Panc1 (cell line): ENCODE data around the gene LPAR2. TPM values are rescaled to one million over a fixed set of nuclear protein-coding genes. Genes with fewer than 3 reads are reported as not detected.

Experiments
- ATAC-seq: fragments of 200-7000 bp; cut with Tn5 transposase; 2 replicates; pipeline ENCODE4 v1.9.1; 2020; ENCODE audit warnings: mild to moderate bottlenecking, moderate library complexity
- BruUV-seq: library from RNA; stranded (reverse); fragments of 400-500 nt; replicated peaks from 2 replicates; lab custom pipeline; 2021; lab: Mats Ljungman, UMichigan
- CTCF ChIA-PET: fragments of 300-600 bp; sonication (Branson Sonifier 250); formaldehyde crosslinking; loops from one replicate; lab custom pipeline; 2022; ENCODE audit warnings: antibody characterized with exemption; lab: Charles Lee
- POLR2A ChIA-PET: fragments of 300-600 bp; sonication (Branson Sonifier 250); formaldehyde crosslinking; loops from one replicate; lab custom pipeline; 2022; ENCODE audit warnings: antibody characterized with exemption; lab: Charles Lee
- DNase-seq: peaks from one replicate; pipeline ENCODE4 v3.0.0-alpha.2; 2010; ENCODE audit warnings: low read depth, low spot score
- H3K27ac ChIP-seq: 2 replicates; pipeline ENCODE4 v1.5.1; 2011; ENCODE audit warnings: mild to moderate bottlenecking, low read length, inconsistent platforms
- H3K27me3 ChIP-seq: fragments of 200-500 bp; sonication (Bioruptor generic); 2 replicates; pipeline ENCODE4 v1.6.0; 2014; ENCODE audit warnings: low read length, inconsistent platforms; ENCODE audit not compliant: control insufficient read depth, insufficient read depth
- H3K36me3 ChIP-seq: fragments of 200-500 bp; sonication (Bioruptor generic); 2 replicates; pipeline ENCODE4 v1.5.1; 2014; ENCODE audit warnings: inconsistent platforms, mild to moderate bottlenecking, low read length, moderate library complexity; ENCODE audit not compliant: control insufficient read depth, insufficient read depth
- H3K4me1 ChIP-seq: 2 replicates; pipeline ENCODE4 v1.5.1; 2011; ENCODE audit warnings: inconsistent platforms, mild to moderate bottlenecking, low read length, moderate library complexity; ENCODE audit not compliant: control insufficient read depth, insufficient read depth
- H3K4me3 ChIP-seq, 2 experiments: 2 replicates each; pipeline ENCODE4 v1.5.1; 2011 to 2012; ENCODE audit warnings: low read depth in 2 of 2, low read length in 2 of 2, mild to moderate bottlenecking in 2 of 2, inconsistent platforms in 1 of 2, moderate library complexity in 1 of 2
- H3K9me3 ChIP-seq: fragments of 200-500 bp; sonication (Bioruptor generic); 2 replicates; pipeline ENCODE4 v1.5.1; 2014; ENCODE audit warnings: low read depth, mild to moderate bottlenecking, inconsistent platforms, low read length, moderate library complexity; ENCODE audit not compliant: control insufficient read depth, insufficient read depth
- CTCF ChIP-seq: fragments of 450-650 bp; IDR thresholded peaks from 2 replicates; pipeline ENCODE4 v1.5.1; 2017; ENCODE audit warnings: mild to moderate bottlenecking
- POLR2AphosphoS5 ChIP-seq: IDR thresholded peaks from 2 replicates; pipeline ENCODE4 v1.6.1; 2012; ENCODE audit warnings: mild to moderate bottlenecking, low read depth, low read length, moderate library complexity
- REST ChIP-seq, 2 experiments: IDR thresholded peaks; 2 replicates each; pipeline ENCODE4 v1.6.1; 2011 to 2012; ENCODE audit warnings: low read depth in 2 of 2, control low read depth in 1 of 2, low read length in 1 of 2, mild to moderate bottlenecking in 1 of 2, moderate library complexity in 1 of 2; ENCODE audit not compliant: insufficient read depth in 1 of 2
- SIN3A ChIP-seq: IDR thresholded peaks from 2 replicates; pipeline ENCODE4 v1.6.1; 2012; ENCODE audit warnings: low read depth, mild to moderate bottlenecking, low read length, moderate library complexity, borderline replicate concordance; ENCODE audit not compliant: insufficient read depth
- TCF7L2 ChIP-seq: IDR thresholded peaks from 2 replicates; pipeline ENCODE4 v1.6.1; 2011; ENCODE audit warnings: mild to moderate bottlenecking, low read depth, low read length, inconsistent platforms
- in situ Hi-C: cut with HindIII; loops from 2 replicates; pipeline ENCODE4 v1.10.0; 2016; ENCODE audit warnings: low sequenced_read_pairs, low pct_unique_long_range_greater_than_20kb
- intact Hi-C: fragments of 100-400 bp; cut with micrococcal nuclease; formaldehyde crosslinking; loops from one replicate; pipeline ENCODE4 v1.10.0; 2022; ENCODE audit not compliant: unreplicated experiment
- total RNA-seq: library from RNA; stranded (reverse); gene quantifications from one replicate; pipeline ENCODE4 v1.2.1, GENCODE V29; 2021; ENCODE audit not compliant: unreplicated experiment

LPAR2 gene
- total RNA-seq, 1 experiment from 2014 or later = 16.0 TPM

- DNase-seq (no peak), ATAC-seq (no peak)
- TF ChIP-seq CTCF (no peak), POLR2AphosphoS5 (no peak), SIN3A (no peak), TCF7L2 (no peak), REST (IDR thresholded peaks at IDR 0.05; ENCODE audit: insufficient read depth in 1 of 2, low read depth in 2 of 2, low read length in 1 of 2) (no peak)
- no TSS peak for BruUV-seq
- intact Hi-C loops = no loop called here
- POLR2A ChIA-PET = no interaction called here
- in situ Hi-C loops = no loop called here
- Histone ChIP-seq H3K4me3 (no peak overlapping the region), H3K4me1 (peaks cover 8% of the 10 kb centered on the region; the same call in 1 of the 2 replicates), H3K9me3 (no peaks in the 10 kb centered on the region), H3K36me3 (no peaks in the 10 kb centered on the region), H3K27me3 (no peaks in the 10 kb centered on the region), H3K27ac (no peak overlapping the region)
- CTCF ChIA-PET = no interaction called here
Measured at GRCh38 chr19:19619849-19620210, 8.2 kb downstream of the LPAR2 start.

GRCh38 chr19:19619181-19619848, 8.7 kb downstream of the LPAR2 start:
- ATAC-seq (no peak), DNase-seq (no peak)
- TF ChIP-seq TCF7L2 (no peak), CTCF (no peak), SIN3A (no peak), POLR2AphosphoS5 (no peak), REST (IDR thresholded peaks at IDR 0.05; ENCODE audit: insufficient read depth in 1 of 2, low read depth in 2 of 2, low read length in 1 of 2) (no peak)
- peak overlapping the region; percentile 58 to 66 for H3K4me3 ChIP-seq
- H3K27ac ChIP-seq = peak overlapping the region; percentile 61; the same call in 1 of the 2 replicates
- H3K36me3 ChIP-seq = no peaks in the 10 kb centered on the region
- H3K27me3 ChIP-seq = no peaks in the 10 kb centered on the region
- H3K4me1 ChIP-seq = peaks cover 8% of the 10 kb centered on the region; the same call in 1 of the 2 replicates
- H3K9me3 ChIP-seq = no peaks in the 10 kb centered on the region
- ChIA-PET POLR2A (interaction anchor here (0.6 to 0.7 kb wide), 2 partner anchors 9 to 337 kb away, joined by 4 to 7 read pairs; no protein-coding TSS in a partner anchor), CTCF (no interaction called here)
- in situ Hi-C loops = no loop called here
- BruUV-seq = no TSS peak
- intact Hi-C loops = no loop called here
